Activated T-cell treated with anti-CD3 and anti-CD28 coated beads for 48 hours (primary cell): ENCODE results near the gene RAB28.
"Not testable (repeated sequence)": the region's sequence is repeated elsewhere in the genome, so short reads cannot be mapped to it uniquely, and the experiment has no call there.

ENCODE experiments used
- DNase-seq: peaks from one replicate; pipeline ENCODE4 v3.0.0-alpha.2; 2020; ENCODE audit warnings: low read depth

RAB28 gene

DNA sequence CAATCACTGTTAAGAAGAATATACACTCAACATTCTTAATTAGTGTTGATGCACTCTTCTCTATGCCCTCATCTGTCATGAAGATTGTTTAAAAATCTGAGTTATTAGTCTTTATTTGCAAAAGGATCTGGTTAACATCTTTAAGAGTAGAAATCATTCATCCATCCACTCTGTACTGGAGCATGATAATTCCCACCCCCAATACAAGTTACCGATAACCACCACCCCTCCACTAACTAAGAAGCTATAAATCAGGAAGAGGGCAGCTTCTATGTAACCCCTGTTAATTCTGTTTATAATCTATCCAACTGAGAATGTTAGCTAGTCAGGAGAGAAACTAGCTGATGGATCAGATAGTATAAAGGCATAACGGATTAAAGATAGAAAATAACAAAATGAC is 34.5 kb downstream of the RAB28 start:
- no peak for DNase-seq

GRCh38 chr4:13445841-13446790 is 38.0 kb downstream of the RAB28 start:
- no peak for DNase-seq

DNA sequence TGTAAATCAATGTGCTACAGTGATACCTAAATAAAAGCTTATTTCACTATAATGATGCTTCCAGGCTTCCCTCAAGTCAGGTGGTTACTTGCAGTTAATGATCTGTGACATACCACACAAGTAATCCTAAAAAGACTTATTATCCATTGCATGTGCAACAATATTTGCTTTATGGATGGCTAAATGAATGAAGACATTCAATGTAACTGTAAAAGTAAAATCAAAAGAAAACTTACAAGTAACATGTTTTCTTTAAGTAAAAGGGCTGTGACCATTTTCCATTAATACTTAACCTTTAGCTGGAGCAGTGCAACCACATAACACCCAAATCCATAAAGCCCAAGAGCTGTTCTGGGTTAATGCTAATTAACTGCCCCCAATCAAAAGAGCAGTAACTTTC is 42.6 kb downstream of the RAB28 start:
- DNase-seq, result no peak

DNA sequence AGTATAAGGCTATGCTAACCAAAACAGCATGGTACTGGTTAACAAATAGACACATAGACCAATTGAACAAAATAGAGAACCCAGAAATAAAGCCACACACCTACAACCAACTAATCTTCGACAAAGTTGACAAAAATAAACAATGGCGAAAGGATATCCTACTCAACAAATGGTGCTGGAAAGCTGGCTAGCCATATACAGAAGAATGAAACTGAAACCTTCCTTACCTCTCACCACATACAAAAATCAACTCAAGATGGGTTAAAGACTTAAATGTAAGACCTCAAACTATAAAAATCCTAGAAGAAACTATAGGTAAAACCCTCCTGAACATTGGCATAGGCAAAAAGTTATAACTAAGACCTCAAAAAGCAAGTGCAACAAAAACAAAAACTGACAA is 47.2 kb downstream of the RAB28 start:
- DNase-seq, result no peak

GRCh38 chr4:13432453-13432852 is 51.7 kb downstream of the RAB28 start:
- DNase-seq, result no peak

DNA sequence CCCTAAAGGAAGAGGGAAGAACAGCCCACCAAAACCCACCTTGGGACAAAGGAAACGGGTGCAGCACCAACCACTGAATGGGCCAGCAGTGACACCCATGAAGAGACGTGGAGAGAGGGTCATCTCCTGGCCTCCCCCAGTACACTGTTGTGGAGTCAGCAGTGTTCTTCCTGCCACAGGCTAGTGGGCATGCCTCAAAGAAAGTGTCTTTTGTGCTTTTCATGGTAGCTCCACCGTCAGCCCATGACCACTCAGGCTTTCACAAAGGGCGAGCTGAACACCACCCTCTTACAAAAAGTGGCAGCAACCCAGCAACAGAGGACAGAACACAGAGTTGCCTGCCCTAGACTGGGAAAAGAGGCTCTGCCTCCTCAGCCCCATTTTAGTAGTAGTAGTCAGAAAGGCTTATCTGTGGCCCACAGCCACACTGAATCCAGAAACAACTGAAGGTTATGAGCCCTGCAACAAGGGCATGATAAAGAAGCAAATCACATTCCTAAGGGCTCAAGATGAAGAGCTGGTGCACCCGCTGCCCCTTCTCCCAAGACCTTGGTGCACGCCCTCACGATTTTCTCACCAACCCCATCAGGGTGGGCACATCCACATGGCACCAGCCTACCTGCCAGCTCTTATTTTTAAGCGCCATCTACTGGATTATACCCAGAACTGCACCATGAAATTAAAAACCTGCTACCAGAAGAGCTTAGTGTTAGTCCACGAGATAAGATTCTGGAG is 53.1 kb downstream of the RAB28 start:
- DNase-seq, result no peak

DNA sequence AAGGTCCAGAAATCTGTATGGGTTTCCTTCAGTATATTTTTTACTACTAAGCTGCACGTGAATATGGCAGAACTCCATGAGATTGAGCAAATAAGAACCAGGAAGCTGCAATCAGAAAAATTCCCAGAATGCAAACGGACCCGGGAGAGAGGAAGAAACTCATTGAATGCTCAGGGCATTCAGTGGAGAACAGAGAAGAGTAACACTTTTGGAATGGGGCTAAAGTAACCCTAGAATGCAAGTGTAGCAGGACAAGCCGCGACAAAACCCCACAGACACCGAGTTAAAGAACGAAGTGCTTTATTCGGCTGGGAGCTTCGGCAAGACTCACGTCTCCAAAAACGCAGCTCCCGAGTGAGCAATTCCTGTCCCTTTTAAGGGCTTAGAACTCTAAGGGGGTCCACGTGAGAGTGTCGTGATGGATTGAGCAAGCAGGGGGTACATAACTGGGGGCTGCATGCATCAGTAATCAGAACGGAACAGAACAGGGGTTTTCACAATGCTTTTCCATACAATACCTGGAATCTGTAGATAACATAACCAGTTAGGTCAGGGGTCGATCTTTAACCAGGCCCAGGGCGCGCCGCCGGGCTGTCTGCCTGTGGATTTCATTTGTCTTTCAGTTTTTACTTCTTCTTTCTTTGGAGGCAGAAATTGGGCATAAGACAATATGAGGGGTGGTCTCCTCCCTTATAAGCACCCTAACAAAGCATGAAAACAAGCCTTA is 56.4 kb downstream of the RAB28 start:
- no peak for DNase-seq

- DNase-seq, result no peak
These were observed 68.9 kb downstream of the RAB28 start for GRCh38 chr4:13415068-13415785.

DNA sequence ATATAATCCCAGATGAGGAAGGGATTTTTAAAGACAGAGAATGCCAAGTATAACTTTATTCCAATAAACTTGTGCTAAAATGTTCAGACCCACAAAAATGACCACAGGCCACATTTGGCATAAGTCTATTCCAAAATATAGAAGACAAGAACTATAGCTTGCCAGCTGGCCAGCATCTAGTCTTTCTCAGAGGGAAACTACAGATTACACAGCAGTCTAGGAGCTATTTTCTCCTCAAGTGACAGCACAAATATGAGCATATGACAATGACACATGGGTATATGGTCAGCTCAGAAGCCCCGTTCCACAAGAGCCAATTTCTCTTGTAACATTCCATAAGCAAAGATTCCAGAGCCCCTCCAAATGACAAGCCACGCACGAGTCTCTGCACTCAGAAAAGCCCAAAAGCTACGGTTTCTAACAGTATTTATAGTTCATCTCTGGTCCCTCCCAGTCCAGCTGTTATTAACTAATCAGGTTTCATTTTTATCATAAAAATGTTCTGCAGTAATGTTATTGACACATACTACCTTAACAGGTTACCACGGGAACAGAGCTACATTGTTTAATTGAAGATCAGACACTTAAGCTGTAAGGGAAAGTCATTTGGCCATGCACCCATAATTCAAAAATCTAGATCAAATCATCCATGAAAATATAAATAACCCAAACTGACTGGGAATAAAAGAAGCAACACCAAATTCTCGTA is 70.3 kb downstream of the RAB28 start:
- DNase-seq, result no peak

GRCh38 chr4:13411942-13412341 is 72.2 kb downstream of the RAB28 start:
- DNase-seq, result no peak

DNA sequence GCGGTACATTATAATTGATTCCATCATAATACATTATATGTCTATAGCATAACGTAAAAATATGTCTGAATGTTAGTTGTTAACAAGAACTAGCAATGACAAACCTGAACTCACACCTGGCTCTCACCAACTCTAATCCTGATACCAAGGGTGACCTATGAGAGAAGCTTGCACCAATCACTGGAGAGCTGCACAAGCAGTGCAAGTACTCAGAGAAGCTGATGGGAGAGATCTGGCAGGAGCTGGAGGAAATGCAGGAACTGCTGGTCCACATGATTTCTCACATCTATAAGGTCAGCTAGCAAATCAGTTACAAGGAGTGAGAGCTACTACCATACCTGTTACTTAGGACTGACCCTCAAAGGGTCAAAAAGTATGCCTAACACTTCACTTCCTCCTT is 74.8 kb downstream of the RAB28 start:
- DNase-seq, result no peak

- DNase-seq, result not testable (repeated sequence)
These were observed 78.0 kb downstream of the RAB28 start for GRCh38 chr4:13406156-13406555.

- DNase-seq, result no peak
These were observed 80.3 kb downstream of the RAB28 start for GRCh38 chr4:13403833-13404232.

DNA sequence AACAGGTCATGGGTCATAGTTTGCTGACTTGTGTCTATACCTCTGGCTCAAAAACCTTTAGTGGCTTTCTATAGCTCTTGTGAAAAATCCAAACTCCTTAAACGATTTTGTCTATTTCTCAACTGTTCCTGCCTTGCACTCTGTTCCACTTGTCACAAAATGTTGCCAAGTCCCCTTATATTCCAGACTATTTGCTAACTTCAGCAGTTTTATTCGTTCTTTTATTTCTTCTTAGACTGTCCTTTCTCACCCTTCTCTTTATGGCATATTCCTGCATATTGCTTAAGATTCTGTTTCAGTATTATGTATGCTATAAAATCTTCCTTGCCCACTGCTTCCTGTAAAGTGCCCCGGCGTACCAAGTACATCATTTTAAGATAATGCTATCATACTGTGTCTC is 80.8 kb downstream of the RAB28 start:
- DNase-seq, result no peak

DNA sequence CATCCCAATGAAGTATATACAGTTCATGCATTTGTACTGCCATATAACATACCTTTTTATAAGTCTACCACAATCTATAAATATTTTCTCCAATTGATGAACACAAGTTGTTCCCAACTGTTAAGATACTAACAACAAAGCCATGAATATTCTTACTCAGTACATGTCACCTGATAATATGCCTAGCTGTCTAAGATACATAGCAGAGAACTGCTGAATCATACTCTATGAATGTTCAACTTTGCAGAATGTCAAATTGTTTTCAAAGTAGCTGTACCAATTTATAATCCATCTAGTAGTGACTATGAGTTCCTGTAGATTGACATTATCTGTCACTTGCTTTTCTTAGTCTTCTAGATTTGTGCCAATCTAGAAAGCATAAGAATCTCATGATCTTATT is 84.9 kb downstream of the RAB28 start:
- DNase-seq, result no peak

- DNase-seq, result no peak
These were observed 88.0 kb downstream of the RAB28 start for GRCh38 chr4:13396161-13396560.

GRCh38 chr4:13389901-13390300 is 94.2 kb downstream of the RAB28 start:
- not testable (repeated sequence) for DNase-seq

DNA sequence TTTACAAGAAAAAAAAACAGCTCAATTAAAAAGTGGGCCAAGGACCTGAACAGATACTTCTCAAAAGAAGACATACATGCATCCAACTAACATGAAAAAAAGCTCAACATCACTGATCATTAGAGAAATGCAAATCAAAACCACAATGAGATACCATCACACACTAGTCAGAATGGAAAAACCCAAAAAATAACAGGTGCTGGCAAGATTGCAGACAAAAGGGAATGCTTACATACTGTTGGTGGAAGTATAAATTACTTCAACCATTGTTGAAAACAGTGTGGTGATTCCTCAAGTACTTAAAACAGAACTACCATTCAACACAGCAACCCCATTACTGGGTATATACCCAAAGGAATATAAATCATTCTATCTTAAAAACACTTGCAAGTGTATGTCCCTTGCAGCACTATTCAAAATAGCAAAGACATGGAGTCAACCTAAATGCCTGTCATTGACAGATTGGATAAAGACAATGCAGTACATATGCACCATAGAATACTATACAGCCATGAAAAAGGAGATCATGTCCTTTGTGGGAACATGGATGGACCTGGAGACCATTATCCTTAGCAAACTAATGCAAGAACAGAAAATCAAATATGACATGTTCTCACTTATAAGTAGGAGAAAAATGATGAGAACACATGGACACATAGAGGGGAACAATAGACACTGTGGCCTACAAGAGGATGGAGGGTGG is 97.6 kb downstream of the RAB28 start:
- DNase-seq, result no peak

DNA sequence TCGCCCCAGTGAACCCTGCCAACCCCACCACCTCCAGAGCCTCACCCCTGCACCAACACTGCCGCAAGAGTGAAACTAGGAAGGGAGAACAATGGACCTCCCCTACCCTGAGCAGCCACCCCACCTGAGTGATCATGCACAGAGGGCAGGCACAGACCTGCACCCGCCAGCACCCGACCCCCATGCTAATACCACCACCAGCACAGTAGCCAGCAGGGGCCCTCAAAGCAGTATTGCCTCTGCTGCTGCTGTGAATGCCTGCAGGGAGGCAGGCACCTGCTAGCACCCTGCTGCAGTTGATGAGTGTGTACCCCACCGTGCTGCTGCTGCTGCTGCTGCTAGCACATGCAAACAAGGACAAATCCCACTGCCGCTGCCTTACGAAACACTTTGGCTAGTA is 100.1 kb downstream of the RAB28 start:
- no peak for DNase-seq

GRCh38 chr4:13378973-13379759 is 105.0 kb downstream of the RAB28 start:
- DNase-seq, result no peak
